ENCODE results near the gene SP9.
A peak's percentile ranks its signal among the peaks of the same experiment; 100 is the strongest.

Gene SP9

GRCh38 chr2:174333372-174334277 is 1.1 kb upstream of the SP9 start:
- H3K4me3 ChIP-seq (ENCODE audit: low read depth, low read length) = no peak overlapping the region

GRCh38 chr2:174334278-174334715 is 457 bp upstream of the SP9 start:
- peak overlapping the region; percentile 8 for H3K4me3 ChIP-seq (ENCODE audit: low read depth, low read length)

- H3K4me3 ChIP-seq (ENCODE audit: low read depth, low read length) = peak overlapping the region; percentile 30
Observed at GRCh38 chr2:174335254-174335987, 667 bp downstream of the SP9 start.

GRCh38 chr2:174335988-174336500 is 1.3 kb downstream of the SP9 start:
- peak overlapping the region; percentile 30 for H3K4me3 ChIP-seq (ENCODE audit: low read depth, low read length)

DNA sequence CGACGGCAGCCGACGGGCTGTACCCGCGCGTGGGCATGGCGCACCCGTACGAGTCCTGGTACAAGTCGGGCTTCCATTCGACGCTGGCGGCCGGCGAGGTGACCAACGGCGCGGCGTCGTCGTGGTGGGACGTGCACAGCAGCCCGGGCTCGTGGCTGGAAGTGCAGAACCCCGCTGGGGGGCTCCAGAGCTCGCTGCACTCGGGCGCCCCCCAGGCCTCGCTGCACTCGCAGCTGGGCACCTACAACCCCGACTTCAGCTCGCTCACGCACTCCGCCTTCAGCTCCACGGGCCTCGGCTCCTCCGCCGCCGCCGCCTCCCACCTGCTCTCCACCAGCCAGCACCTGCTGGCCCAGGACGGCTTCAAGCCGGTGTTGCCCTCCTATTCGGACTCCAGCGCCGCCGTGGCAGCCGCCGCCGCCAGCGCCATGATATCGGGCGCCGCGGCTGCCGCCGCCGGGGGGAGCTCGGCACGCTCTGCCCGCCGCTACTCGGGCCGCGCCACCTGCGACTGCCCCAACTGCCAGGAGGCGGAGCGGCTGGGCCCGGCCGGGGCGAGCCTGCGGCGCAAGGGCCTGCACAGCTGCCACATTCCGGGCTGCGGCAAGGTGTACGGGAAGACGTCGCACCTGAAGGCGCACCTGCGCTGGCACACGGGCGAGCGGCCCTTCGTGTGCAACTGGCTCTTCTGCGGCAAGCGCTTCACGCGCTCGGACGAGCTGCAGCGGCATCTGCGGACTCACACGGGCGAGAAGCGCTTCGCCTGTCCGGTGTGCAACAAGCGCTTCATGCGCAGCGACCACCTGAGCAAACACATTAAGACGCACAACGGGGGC is 2.0 kb downstream of the SP9 start:
- H3K4me3 ChIP-seq (ENCODE audit: low read depth, low read length) = peak overlapping the region; percentile 30

DNA sequence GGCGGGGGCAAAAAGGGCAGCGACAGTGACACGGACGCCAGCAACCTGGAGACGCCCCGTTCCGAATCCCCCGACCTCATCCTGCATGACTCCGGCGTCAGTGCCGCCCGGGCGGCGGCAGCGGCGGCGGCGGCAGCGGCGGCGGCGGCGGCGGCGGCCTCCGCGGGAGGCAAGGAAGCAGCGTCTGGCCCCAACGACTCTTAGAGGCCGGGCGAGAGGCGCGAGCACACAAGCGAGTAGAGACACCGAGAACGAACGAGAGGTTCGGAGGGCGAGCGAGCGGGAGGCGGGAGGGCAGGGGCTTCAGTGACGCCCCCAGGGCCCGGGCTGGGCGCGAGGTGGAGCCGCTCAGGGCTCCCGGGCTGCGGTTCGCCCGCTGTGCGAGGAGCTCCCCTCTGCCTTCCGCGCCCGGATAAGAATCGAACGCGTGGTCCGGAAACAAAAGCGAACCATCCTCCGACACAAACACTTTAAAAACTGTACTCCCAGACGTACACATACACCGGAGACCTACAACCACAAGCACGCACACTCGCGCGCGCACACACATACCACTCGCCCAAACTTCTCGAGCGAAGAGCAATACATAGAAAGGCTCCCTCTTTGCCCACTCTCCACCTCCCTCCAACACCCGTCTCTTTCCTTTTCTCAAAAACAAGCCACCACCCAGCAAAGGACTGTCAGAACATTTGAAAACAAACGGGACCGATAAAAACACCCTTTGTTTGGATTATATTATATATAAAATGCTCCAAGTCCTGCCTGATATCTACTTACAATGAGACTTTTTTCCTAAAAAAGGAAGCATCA is 2.8 kb downstream of the SP9 start:
- peak overlapping the region; percentile 20 for H3K4me3 ChIP-seq (ENCODE audit: low read depth, low read length)

GRCh38 chr2:174338147-174338605 is 3.4 kb downstream of the SP9 start:
- no peak overlapping the region for H3K4me3 ChIP-seq (ENCODE audit: low read depth, low read length)

GRCh38 chr2:174338671-174339560 is 4.2 kb downstream of the SP9 start:
- no peak overlapping the region for H3K4me3 ChIP-seq (ENCODE audit: low read depth, low read length)

DNA sequence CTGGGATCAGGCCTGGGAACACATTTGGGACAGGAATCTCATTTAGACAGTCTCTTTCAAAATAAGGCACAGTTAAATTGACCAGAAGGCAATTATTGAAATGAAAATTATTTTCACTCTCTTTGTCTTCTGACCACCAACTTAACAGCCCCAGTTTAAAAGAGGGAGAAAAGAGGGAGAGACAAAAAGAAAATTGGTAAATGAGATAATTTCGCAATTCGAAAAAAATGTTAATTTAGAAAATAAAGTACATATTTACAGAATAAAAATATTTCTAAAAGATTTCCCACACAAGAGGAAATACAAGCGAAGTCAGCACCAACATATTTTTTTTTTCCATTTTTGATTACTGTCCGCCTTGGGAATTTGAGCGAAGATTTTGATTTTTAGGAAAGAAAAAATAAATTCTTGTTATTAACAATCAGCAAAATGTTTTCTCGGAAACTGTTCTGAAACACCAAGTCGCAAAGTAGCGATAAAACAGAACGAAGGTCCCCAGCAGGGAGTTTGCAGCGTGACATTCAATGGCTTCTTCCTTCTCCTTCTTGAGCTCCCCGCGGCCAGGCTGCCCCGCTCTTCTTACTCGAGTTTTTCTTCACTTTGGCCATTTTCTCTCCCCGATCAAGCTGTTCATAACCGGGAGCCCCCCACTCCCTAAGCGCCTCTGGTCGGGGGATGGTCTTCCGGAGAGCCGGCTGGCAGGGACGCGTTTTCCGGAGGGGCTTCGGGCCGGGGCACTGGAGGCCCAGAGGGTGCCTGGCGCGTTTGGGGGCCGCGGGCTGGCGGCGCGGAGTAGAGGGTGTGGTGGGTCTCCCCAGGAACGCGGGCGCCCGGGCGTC is 5.0 kb downstream of the SP9 start:
- peak overlapping the region; percentile 4 for H3K4me3 ChIP-seq (ENCODE audit: low read depth, low read length)

- peak overlapping the region; percentile 4 for H3K4me3 ChIP-seq (ENCODE audit: low read depth, low read length)
Observed at GRCh38 chr2:174340400-174341292, 5.9 kb downstream of the SP9 start.

- peak overlapping the region; percentile 17 for H3K4me3 ChIP-seq (ENCODE audit: low read depth, low read length)
Observed at GRCh38 chr2:174341293-174341994, 6.7 kb downstream of the SP9 start.

GRCh38 chr2:174341995-174342685 is 7.4 kb downstream of the SP9 start:
- peak overlapping the region; percentile 17 for H3K4me3 ChIP-seq (ENCODE audit: low read depth, low read length)

DNA sequence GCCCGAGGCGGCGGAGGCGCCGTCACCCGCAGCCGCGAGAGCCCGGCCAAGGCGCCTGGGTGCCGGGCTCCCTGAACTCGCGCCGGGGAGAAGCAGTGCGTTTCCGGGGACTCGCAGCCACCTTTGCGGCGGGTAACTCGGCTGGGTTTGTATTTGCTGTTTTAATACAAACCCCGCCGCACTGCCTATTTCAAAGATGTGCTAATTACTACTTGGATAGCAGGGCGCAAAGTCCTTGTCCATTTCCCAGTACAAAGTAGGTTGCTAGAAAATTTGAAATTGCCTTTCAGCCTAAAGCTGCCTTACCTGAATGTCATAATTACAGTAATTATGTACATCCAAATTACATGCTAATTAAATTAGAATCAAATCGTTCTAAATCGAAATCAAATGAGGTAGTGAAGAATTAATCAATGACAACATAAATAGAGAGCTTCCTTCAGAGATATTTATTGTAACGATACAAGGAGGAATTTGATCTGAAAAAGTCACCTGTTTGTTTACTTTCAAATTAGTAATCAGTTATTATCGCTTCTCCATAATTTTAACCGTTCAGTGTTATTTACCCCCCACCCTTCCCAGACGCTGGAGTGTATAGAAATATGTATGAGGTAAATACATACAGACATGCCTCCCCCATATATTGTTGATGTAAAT is 8.1 kb downstream of the SP9 start:
- H3K4me3 ChIP-seq (ENCODE audit: low read depth, low read length) = no peak overlapping the region

DNA sequence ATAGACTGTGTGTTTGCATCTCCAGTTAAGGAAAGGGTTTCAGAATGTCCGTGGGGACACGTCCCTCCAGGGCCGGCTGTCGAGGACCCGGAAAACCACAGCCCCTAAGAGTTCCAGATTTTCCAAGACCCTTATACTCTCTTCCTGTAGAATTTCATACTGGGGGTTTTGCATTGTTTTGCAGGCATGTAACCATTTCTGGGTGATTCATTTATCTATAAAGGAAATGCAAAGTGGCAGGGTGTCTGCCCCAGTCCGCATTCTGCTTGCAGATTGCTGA is 8.5 kb downstream of the SP9 start:
- peak overlapping the region; percentile 47 for H3K4me3 ChIP-seq (ENCODE audit: low read depth, low read length)

- H3K4me3 ChIP-seq (ENCODE audit: low read depth, low read length) = peak overlapping the region; percentile 47
Observed at GRCh38 chr2:174343623-174344455, 9.1 kb downstream of the SP9 start.
